Left hindlimb (tissue), 1 donor: ENCODE results near the gene CD81.

Experiments used
- DNase-seq: peaks from one replicate; pipeline ENCODE4 v3.0.0-alpha.2; 2018

The CD81 gene

DNA sequence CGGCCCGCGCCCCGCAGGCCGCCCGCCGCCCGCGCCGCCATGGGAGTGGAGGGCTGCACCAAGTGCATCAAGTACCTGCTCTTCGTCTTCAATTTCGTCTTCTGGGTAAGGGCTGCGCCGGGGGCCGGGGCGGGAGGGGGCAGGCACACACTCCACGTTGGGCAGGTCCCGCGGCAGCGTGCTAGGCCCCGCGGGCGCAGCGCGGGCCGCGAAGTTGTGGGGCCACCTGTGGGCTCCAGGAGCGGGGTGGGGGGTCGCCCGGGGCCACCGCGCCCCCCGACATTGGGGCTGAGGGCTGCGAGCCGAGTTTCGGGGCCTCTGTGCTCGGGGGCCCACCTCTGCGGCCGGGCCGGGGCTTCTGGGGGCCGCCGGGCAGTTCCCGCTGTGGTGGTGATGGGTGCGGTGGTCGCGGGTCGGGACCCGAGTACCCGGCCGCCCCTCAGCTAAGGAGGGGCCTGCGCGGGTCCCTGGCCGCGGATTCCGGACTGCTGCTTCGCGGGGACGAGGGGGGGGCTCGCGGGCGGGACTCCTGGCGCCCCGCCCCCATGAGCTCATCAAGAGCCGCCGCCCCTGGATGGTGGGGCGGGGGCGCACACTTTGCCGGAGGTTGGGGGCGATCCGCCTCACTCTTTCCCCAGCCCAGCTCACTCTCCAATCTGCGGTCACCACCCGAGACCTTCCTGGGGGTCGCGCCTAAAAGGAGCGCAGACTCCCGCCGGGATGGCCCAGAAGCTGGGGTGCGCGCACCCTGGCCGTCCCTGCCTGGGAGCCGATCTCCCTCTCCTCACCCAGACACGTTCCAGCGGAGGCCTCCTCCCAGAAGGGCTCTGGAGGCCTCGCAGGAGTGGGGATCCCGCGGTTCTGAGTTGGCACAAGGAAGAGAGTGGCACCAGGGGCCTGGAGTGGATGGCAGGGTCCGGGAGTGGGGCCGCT, 667 bp downstream of the CD81 start:
- DNase-seq = peak; percentile 87

DNA sequence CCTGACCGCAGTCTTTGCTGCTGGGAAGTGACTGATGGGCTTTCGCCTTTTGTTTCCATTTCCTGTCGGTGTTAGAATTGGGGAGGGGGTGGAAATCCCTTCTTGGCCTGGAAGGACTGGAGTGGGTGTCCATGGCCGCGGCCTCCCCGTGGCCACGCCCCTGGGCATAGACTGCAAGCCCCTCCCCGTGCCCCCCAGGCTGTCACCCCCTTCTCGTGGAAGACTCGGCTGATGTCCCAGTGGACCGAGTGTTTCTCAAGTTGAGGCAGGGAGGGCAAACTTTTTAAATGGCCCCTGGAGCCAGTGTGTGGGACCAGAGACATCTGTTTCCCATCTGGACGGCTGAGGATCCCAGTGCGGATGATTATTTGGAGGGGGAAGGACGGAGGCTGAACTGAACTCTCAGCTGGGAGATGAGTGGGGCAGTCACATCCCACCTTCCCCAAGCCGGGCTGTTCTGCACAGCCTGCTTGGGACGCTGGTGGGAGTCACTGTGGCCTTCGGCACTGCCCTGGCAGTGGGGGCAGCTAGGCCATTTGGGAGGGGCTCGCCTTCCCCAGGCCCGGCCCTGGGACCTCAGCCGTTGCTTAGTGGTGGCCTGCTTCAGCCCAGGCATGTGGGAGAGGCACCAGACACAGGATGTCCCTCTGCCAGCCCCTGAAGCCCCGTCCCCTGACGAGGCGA, 1.6 kb downstream of the CD81 start:
- DNase-seq = peak; percentile 73

DNA sequence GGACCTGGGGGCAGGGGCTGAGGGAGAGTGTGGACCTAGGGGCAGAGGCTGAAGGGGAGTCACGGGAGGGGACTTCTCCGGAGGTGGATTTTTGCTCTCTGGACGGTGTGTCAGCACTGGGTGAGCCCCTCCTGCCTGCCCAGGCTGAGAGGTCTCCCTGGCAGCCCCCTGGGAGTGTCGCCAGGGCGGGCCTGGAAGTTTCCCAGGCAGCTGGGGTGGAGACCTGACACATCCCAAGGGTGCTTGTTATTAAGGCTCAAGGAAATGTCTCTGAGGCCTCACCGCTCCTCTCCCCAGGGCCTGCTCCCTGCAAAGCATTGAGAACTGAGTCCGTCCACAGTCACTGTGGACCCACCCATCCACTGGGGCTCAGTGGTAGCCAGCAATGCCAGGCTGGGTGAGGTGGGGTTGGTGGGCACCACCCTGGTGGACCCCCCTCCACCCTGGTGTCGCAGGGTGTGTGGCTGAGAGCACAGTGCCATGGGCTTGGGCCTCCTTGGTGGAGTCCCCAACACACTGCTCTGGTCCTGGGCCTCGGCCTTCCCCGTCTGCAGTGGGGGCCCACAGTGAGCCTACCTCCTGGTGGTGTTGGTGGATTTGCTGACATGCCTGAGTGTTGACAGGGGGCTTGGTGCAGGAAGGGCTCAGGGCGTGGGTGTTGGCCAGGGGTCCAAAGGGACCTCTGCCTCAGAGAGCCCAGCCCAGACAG, 2.5 kb downstream of the CD81 start:
- peak; percentile 18 for DNase-seq

DNA sequence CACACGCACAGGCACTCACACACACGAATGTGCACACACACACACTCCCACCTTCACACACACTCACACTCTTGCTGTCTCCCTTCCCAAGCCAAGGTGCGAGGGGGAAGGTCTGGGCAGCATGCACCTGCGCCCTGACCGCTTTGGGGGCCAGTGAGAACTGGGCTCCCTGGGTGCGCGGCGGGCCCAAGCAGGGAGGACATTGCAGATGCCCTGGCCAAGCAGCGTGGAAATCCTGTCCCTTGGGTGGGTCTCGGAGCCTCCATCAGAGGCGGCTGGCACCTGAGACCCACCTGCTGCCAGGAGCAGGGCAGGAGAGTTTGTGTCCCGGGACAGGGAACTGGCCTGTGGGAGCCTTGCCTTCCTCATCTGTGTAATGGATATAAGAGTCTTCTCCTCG, 3.3 kb downstream of the CD81 start:
- DNase-seq = no peak

DNA sequence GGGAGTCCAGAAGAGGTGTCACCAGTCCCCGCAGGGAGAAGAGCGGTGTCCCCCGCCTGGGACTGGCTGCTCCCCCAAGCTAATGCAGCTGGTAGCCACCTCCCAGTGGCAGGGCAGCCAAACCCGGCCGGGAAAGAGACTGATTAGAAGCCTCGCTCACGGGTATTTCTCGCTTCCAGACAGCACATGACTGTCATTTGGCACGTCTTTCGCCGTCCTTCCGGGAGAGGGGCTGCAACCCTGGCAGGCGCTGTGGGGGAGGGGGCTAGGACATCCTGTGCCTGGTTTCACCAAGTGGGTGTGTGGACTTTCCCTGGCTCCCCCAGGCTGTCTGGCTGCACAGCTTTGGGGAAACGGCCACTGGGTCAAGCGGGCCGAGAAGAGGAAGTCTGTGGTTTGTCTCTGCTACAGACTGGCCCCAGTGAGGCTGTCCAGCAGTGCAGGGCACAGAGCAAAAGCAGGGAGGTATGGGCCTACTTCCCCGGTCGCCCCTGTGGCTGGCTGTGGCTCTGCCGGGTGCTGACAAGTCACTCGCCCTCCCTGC, 3.8 kb downstream of the CD81 start:
- DNase-seq = peak; percentile 67

DNA sequence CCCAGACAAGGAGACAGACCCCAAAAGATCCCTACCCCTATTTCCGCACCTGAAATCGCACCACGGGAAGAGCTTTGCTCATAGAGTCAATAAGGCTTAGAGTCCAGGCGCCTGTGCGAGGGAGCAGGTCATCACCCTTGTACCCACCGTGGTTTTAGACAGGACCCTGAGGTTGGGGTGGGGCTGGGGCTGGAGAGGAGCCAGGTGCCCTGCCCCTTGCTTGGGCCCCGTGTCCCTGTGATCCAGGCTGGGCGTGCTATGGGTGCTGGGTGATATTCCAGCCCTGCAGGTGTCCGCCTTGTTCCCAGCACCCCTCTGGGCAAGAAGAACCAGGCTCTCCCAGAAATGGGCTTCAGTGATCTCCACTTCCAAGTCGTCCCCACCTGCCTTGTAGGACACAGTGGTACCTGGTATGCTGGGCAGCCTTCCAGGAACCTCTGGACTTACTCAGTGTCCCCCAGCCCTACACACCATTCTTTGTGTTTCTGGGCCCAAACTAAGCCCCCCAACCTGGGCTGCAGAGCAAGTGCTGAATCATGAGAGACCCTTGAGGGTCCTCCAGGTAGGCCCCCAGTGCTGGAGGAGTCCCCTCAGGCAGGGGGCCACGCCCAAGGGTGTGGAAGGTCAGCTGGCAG, 4.5 kb downstream of the CD81 start:
- peak; percentile 31 for DNase-seq

DNA sequence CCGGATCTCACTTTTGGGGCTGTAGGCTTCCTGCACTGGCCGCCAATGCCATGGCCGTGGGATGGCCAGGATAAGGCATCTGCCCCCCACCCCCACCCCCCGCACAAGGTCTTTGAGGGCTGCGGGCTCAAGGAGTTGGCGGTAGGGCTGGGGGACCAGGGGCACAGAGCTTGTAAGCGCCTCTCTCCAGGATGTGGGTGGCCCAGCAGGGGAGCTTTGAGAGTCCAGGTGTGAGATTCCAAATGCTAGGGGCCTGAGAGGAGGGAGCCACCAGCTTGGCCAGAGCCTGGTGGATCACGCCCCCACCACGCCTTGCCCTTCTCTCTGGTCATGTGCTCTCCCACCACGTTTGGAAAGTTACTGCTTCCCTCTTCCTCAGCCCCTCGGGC, 5.0 kb downstream of the CD81 start:
- DNase-seq = no peak

DNA sequence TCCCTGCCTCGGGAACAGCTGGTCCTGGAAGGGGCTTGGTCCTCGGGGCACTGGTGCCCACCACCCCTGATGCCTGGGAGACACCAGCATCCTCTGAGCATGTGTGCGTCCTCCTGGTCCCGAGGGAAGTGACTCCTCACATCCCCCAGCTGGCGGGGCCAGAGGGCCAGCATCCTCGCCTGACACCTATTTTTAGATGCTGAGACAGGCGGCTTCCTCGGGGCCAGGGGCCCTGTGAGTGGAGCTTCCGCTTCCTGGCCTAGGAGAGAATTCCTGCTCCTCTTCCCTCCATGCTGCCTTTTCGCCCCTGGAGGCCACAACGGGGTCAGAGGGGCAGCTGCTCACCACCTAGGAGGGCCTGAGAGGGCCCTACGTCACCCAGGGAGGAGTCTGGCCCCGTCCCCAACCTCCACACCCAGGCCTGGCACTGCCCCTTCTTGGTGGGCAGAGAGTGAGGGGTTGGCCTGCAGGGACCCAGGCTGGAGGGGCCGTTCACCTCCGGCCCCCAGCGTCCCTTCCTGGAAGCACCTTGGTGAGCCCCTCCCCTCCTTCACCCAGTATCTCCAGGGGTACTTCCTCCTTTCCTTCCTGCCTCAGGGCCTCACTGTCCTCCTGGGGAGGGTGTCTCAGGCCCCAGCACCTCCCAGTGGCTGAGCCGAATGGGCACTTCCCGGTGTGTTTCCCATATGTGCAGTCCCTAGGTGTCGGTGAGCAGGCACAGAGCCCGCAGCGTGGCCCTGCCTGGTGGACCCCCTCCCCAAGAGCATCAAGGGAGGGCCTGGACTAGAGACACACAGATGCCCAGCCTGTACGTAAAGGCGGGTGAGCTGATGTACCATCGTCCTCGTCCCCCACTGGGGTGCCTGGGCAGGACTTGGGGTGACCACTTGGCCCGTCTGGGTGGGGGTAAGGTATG, 6.1 kb downstream of the CD81 start:
- DNase-seq = no peak

DNA sequence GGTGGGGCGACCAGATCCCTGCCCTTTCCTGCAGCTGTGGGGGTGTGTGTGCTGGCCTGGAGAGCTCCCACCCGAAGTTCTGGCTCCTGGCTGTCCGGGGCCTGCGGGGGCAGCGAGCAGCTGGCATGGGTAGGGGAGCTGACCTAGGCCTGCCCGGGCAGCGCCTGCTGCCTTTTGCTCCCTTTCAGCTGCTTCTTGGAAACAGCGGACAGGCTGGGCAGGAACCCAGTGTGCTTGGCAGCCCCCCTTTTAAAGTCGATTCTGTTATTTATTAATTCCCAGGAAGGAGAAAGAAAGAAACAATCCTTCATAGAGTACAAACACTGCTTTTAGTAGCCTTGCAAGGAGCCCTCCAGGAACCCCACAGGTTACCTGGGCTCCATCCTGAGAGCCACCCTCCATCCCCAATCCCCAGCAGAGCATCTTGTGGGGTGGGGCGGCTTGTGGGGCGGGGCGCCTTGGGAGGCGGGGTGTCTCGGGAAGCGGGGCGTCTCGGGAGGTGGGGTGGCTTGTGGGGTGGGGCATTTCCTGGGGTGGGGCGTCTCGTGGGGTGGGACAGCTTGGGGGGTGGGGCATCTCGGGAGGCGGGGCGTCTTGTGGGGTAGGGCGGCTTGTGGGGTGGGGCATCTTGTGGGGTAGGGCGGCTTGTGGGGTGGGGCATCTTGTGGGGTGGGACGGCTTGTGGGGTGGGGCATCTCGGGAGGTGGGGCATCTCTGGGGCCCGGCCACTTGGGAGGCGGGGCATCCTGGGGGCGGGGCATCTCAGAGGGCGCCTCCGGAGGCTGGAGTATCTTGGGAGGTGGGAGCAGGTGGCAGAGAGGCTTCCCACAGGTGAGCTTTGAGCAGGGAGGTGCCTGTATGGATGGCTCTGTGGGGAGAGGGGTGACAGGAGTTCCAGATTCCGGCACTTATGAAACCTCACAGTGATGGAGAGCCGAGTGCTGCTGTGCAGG, 7.0 kb downstream of the CD81 start:
- no peak for DNase-seq

DNA sequence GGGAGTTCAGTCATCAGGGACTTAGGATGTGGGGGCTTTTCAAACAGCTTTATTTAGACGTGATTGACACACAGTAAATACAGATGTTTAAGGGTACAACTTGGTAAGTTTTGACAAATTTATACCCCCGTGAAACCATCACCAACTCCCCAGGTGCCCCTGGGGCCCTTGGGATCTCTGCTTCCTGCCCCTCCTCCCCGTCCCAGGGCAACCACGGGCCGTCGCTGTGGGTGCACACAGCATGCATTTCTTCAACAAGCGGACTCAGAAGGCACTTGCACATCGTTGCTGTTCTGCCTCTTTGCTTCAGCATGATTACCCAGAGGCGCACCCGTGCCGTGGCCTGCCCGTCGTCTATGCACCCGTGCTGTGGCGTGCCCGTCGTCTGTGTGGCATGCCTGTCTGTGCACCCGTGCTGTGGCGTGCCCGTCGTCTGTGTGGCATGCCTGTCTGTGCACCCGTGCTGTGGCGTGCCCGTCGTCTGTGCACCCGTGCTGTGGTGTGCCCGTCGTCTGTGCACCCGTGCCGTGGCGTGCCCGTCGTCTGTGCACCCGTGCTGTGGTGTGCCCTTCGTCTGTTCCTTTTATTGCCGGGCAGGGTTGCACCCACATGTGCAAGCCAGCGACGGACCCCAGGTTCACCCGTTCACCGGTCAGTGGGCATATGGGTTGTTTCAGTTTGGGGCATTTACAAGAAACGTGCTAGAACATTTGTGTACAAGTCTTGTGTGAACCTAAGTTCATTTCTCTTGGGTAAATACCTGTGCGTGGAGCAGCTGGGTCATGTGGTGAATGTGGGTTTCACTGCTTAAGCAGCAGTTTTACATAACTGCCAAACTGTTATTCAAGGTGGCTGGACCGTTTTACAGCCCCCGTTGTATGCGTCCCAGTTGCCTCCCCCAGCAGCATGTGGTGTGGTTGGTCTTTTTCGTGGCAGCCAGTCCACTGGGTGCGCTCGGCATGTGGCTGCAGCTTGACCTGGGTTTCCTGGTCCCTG, 8.3 kb downstream of the CD81 start:
- DNase-seq = no peak

DNA sequence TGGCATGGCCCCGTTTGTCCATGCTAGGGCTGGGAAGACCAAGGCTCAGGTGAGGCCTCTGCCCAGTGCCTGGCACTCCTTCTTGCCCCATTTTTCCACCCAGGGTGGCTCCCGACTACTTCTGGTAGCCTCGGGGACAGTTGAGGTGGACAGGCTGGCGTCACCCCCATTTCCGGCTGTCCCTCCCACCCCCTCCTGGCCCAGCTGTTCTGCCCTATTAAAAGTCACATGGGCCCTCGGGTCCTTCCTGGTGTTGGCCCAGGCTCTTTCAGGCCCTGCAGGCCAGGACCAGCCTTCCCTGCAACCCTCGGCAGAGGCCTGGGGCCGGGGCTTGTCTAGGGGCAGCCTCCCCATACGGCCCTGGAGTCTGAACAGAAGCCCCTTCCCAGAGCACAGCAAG, 9.5 kb downstream of the CD81 start:
- DNase-seq = no peak

DNA sequence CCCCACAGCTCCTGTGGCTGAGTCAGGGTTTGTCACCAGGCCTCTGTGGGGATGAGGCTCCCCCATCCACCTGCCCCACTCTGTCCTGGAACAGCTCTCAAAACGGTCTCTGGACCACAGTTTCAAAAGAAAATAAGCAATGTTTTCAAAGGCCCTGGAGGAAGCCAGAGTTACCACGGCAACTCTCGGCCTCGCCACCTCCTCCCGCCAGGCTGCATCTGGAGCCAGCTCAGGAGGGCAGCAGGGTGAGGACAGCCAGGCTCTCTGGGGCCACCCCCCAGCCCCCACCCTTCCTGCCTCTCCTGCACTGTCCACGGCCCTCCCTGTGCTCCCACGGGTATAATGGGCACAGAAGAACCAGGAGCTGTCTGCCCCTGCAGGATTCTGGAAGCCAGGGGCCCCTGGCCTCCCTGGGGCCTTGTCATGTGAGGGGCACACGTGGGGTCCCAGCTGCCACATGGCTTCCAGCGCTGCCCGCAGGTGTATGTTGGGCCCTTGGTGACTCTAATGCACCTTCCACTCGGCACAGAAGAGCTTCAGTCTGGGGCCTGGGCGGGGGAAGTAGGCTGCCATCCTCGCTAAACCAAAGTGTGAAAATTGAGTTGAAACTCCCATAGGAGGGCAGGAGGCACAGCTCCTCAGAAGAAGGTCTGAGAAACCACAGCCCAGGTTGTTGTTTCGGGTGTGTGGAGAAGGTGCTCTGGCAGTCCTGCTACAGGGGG, 10.3 kb downstream of the CD81 start:
- DNase-seq = no peak

DNA sequence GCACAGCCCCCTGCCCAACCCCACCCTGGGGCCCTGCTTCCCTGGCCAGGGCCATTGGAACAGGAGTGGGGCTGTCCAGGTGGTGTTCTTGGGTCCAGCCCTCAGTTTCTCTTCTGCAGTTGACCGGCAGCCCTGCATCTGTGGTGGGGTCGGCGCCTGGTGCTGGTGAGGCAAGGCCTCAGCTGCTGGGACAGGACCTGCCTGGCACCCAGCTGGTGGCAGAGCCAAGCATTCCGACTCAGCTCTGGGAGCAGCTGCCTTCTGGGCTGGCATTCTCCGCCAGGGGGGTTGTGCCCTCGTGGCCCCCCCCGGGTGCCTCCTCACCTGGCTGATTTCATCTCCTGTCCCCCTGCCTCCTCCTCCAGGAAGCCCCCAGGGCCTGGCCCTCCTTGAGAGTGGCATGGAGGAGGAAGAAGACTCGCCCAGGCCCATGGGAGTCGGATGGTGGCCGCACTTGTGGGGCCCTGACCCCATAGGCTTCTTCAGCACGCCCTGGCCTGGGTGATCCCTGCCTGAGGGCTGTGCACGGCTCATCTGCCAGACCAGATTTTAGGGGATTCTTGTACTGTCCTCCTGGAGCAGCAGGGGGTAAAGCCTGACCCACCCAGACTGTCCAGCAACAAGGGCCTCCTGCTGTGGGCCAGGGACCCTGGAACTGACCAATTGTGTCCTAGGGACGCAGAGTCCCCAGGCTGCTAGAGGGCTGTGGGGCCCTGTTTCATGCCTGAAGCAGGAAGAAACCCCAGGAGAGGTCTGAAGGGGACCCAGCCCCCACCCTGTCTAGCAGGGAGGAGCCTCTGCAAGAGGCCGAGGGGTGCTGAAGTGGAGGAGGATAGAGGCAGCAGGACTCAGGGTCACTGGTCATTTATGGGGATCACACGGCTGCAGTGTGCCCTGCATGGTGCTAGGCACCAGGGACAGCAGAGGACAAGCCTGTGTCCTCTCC, 11.6 kb downstream of the CD81 start:
- DNase-seq = no peak

DNA sequence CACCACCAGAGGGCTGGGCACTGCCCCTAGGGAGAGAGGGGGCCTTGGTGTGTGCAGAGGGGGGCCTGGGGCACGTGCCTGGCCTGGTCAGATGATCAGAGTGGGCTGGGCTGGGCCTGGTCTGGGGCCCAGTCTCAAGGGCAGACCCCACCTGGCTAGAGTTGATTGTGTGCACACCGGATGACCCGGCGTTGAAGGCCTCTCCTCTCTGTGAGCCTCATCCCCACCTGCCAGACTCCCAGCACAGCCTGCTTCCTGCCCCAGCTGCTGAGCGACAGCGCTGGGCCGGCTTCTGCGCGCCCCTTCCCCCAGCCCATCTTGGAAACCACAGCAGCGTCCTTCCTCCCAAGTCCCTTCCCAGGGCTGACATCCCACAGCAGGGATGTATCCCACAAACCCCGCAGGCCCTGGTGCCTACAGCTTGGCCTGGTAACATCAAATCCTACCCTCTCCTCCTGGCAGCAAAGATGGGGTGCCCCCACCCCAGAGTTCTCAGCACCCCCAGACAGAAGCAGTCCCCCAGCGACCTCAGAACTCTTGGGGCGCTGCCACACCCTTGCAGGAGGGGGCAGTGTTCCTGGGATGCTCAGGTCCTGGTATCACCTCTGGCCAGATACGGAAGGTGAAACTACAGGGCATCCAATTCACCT, 12.4 kb downstream of the CD81 start:
- DNase-seq = no peak

DNA sequence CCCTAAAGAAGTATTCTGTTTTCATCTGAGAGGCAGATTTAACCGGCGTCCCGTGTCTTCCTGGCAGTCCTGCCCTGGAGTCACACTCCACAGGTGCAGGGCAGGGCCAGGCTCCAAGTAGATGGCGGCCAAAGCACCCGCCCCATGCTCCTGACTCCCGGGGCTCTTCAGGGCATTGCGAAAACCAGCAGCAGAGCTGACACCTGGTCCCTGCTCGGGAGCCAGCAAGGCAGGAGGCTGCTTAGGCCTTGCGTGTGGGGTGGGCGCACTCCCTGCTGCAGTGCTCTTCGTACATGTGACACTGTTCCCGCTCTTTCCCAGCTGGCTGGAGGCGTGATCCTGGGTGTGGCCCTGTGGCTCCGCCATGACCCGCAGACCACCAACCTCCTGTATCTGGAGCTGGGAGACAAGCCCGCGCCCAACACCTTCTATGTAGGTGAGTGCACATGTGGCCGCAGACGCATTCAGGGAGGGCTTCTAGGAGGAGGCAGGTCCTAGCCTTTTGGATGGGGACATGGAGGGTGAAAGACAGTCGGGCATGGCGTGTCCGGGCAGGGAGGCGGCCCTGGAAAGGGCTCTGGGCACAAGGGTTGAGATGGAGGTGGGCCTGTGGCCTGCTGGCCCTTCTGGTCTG, 13.1 kb downstream of the CD81 start:
- DNase-seq = no peak

DNA sequence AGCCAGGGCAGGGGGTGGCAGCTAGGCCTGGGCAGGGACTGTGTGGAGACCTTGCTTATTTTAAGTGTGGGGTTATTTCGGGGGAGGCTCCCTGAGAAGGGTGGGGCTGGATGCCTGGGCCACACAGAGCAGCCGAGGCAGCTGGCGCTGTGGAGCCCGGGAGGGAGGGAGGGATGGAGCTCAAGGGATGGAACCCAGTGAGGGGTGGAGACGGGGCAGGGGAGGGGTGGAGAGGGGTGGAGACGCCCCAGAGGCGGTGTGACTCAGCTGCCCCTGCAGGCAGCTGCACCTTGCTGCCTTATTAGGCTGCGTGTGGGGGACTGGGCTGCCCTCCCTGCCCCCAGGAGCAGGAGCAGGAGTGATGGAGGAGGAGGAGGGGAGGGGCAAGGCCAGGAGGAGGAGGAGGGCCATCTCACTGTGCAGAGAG, 13.6 kb downstream of the CD81 start:
- DNase-seq = no peak
